Measurements from ENCODE around the gene CRIP1.

DNA sequence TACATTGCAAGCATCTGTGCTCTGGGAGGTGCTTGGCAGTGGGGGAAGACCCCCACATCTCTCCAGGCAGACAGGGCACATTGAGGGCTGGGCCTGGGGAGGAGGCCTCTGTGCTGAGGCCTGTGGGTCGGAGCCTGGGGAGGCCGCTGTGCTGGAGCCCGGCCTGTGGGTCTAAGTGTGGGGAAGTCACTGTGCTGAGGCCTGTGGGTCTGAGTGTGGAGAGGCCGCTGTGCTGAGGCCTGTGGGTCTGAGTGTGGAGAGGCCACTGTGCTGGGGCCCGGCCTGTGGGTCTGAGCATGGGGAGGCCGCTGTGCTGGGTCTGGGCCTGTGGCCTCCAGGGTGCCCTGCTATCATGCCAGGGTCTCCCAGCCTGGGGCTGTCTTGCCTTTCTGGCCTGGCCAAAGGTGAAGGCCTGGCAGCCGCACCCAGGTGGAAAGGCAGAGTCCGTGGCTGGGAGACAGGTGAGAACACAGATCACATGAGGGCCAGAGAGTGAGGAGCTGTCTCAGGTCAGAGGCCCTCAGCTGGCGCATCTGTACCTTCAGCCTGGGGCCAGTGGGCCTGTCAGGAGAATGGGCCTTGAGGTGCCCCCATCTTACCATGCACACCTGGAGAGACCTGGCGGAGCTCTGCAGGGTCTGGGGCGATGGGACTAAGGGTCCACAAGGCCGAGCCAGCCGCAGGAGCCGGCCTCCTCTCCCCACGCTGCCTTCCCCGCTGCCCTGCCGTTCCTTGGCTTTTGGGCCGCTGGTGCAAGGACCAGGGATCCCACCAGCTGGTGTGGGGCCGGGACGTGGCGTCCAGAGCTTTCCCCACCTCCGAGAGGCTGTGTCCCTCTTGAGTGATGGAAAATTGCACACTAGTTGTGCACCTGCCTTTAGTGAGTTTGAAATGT is 30.7 kb upstream of the CRIP1 start:
- no peak for TF ChIP-seq EZH2 (IDR thresholded peaks at IDR 0.05; ENCODE audit: low read length)
- TF ChIP-seq, protein P1, sequence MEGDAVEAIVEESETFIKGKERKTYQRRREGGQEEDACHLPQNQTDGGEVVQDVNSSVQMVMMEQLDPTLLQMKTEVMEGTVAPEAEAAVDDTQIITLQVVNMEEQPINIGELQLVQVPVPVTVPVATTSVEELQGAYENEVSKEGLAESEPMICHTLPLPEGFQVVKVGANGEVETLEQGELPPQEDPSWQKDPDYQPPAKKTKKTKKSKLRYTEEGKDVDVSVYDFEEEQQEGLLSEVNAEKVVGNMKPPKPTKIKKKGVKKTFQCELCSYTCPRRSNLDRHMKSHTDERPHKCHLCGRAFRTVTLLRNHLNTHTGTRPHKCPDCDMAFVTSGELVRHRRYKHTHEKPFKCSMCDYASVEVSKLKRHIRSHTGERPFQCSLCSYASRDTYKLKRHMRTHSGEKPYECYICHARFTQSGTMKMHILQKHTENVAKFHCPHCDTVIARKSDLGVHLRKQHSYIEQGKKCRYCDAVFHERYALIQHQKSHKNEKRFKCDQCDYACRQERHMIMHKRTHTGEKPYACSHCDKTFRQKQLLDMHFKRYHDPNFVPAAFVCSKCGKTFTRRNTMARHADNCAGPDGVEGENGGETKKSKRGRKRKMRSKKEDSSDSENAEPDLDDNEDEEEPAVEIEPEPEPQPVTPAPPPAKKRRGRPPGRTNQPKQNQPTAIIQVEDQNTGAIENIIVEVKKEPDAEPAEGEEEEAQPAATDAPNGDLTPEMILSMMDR (optimal IDR thresholded peaks at IDR 0.05 in 1 of 3, IDR thresholded peaks at IDR 0.05 in 1 of 3, conservative IDR thresholded peaks at IDR 0.05 in 1 of 3; ENCODE audit: extremely low read depth in 1 of 3, insufficient read depth in 2 of 3, low read length in 3 of 3), result no peak

Data from keratinocyte (primary cell).